Stimulated activated naive CD4-positive, alpha-beta T cell treated with Interleukin-2 at 50 U/mL for 16 hours (primary cell): ENCODE data around the gene PGR.

Source experiments
- DNase-seq: peaks from one replicate; lab custom pipeline; 2025; lab: John Stamatoyannopoulos, UW

Gene PGR

GRCh38 chr11:101129203-101129943 lies at the start of gene PGR:
Gene PGR, minus strand, starts transcription at chr11:101129813. Its CDS starts 743 bp downstream, at chr11:101129070.
- no peak for DNase-seq

DNA sequence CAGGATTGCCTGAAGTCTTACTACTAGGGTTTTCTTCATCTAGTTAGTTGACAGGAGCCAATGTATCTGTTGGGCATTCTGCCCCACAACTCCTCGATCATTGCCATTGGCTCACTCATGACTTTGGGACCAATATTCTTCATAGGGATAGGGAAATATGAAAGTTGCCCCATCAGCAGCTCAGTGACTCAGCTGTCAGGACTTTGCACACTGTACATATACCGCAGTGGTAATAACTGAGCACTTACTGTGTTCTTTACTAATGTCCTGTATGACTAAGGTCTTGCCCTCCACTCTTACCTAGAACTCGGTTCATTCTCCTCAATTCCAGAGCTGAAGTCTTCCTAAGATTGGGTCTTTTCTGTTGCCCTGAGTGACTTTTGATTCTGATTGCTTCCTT lies 46.8 kb upstream of the PGR start:
- no peak for DNase-seq

DNA sequence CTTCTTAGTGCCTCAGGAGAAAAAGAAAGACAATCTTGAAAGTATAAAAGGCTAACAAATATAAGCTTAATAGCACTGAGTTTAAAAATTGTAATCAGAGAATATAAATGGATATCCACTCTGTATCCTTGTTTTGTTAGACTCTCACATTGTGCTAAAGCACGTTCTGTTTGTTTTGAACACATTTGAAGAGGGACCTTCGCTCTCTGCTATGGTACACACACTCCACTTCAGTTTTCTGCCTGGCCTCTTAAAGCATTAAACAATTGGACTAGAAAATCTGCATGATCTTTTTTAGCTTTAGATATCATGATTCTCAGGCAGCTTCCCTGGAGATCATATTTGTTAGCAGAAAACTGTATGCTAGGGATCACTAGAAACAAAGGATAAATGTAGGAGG lies 40.3 kb upstream of the PGR start:
- DNase-seq = no peak

DNA sequence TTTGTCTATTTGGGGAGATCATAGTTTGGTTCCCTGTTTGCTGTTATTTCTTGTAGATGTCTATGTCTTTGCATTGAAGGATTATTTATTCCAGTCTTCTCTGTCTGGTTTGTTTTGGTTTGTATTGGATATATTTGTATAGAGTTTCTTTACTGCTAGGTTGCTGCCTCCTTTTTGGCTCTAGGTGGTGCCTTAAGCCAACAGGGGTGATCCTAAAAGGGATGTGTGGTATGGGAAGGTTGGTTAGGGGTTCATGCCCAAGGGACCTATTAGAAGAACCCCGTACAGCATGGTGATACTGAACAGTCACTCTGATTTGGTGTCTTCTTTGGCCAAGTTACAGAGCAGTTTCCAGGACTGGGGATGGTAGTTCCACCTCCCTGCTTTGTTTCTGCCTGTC lies 36.4 kb upstream of the PGR start:
- no peak for DNase-seq

- DNase-seq = no peak
Measured at GRCh38 chr11:101158119-101158518, 28.5 kb upstream of the PGR start.

- DNase-seq = no peak
Measured at GRCh38 chr11:101138245-101138930, 8.8 kb upstream of the PGR start.

GRCh38 chr11:101133190-101133589 lies 3.6 kb upstream of the PGR start:
- no peak for DNase-seq

- no peak for DNase-seq
Measured at GRCh38 chr11:101128571-101129202, 926 bp downstream of the PGR start.

- DNase-seq = no peak
Measured at GRCh38 chr11:101127699-101128570, 1.7 kb downstream of the PGR start.

DNA sequence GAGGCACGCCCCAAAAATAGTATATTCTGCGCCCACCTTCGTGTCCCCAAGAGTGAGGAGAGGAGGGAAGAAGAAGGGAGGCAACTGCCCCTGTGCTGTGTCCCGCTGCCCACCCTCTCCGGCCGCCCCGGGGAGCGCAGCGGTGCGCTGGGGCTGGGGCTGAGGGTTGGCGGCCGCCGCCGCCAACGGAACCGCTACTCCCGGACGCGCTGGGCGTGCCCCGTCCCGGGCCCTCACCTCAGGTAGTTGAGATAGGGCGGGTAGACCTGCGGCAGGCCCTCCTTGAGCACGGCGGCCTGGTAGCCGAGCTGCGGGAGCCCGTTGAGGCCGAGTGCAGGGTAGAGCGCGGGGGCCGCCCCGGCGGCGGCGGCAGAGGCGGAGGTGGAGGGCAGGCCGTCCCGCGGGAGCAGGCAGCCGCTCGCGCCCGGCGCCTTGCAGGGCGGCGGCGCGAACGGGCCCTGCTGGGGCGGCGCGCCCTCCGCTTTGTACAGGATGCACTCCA lies 2.4 kb downstream of the PGR start:
- DNase-seq = no peak

GRCh38 chr11:101126551-101127196 lies 2.9 kb downstream of the PGR start:
- no peak for DNase-seq

- DNase-seq = no peak
Measured at GRCh38 chr11:101115671-101116160, 13.9 kb downstream of the PGR start.

GRCh38 chr11:101113540-101113939 lies 16.1 kb downstream of the PGR start:
- no peak for DNase-seq

GRCh38 chr11:101104716-101105115 lies 24.9 kb downstream of the PGR start:
- DNase-seq = no peak

GRCh38 chr11:101103433-101103832 lies 26.2 kb downstream of the PGR start:
- no peak for DNase-seq

- no peak for DNase-seq
Measured at GRCh38 chr11:101100601-101101000, 29.0 kb downstream of the PGR start.

GRCh38 chr11:101096036-101096704 lies 33.4 kb downstream of the PGR start:
- DNase-seq = no peak

- DNase-seq = no peak
Measured at GRCh38 chr11:101091781-101092180, 37.8 kb downstream of the PGR start.

DNA sequence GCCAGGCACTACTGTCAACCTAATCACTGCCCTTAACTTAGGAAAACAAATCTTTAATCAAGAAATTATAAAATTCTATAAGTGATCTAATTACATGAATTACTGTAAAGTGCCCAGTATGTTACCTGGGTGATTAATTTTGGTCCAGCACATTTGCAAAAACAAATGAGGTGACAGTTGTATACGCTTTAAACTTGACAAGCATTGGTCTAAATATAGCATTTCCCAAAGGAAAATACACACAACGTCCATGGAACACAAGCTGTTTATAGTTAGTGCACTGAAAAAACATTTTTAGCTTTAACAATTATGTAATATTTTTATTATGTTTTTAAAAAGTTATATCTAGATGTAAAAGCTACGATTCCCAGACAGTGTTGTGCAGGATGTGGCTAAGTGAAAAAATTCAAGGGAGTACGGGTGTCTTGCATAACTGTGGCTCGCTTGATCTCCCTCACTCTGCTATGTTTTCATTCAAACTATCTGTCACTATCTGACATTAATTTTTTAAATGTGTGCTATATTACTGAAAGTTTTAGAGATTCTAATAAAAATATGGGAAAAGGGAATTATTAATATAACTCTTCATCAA lies 38.8 kb downstream of the PGR start:
- DNase-seq = no peak

DNA sequence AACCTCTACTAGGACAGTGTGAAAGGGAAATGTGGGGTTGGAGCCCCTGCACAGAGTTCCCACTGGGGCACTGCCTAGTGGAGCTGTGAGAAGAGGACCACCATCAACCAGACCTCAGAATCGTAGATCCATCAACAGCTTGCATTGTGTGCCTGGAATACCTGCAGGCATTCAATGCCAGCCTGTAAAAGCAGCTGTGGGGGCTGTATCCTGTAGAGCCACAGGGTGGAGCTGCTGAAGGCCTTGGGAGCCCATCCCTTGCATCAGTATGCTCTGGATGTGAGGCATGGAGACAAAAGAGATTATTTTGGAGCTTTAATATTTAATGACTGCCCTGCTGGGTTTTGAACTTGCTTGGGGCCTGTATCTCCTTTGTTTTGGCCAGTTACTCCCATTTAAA lies 46.3 kb downstream of the PGR start:
- DNase-seq = no peak
